K562 (cell line): Measurements from ENCODE around the gene PTPRG. TPM values are rescaled to one million over a fixed set of nuclear protein-coding genes. Genes with fewer than 3 reads are reported as not detected.

Source experiments
- ATAC-seq: fragments of 200-7000 bp; cut with Tn5 transposase; 3 replicates; pipeline ENCODE4 v1.9.1; 2020; ENCODE audit warnings: moderate library complexity
- BruUV-seq: library from RNA; stranded (reverse); fragments of 400-500 nt; replicated peaks from 2 replicates; lab custom pipeline; 2021; lab: Mats Ljungman, UMichigan
- CTCF ChIA-PET: fragments of 300-600 bp; formaldehyde crosslinking; extraction: SDS; loops from one replicate; lab custom pipeline; 2021; ENCODE audit warnings: low intra/inter-chr PET ratio; lab: Yijun Ruan, JAX
- POLR2A ChIA-PET: fragments of 300-600, 350-650 bp; sonication (Branson Sonifier 250); formaldehyde crosslinking; extraction: SDS; loops from one replicate; lab custom pipeline; 2021; ENCODE audit warnings: antibody characterized with exemption, inconsistent platforms; lab: Yijun Ruan, JAX
- DNase-seq, 4 experiments: peaks; one replicate each; pipeline versions ENCODE4 v3.0.0 to v3.0.0-alpha.2; 2011 to 2018; ENCODE audit warnings: low spot score in 3 of 4, mixed read lengths in 3 of 4; ENCODE audit errors: extremely low read depth in 1 of 4
- FAIRE-seq: peaks from 2 replicates; lab custom pipeline; 2011; peaks lifted over from hg19 to GRCh38; lab: Jason Lieb, UNC
- H2AFZ ChIP-seq: 2 replicates; pipeline ENCODE4 v1.6.0; 2011; ENCODE audit warnings: low read depth, low read length, control low read depth, inconsistent platforms
- H3K27ac ChIP-seq: fragments of 200-600 bp; 3 replicates; pipeline ENCODE4 v1.8.0; 2011; ENCODE audit warnings: low read depth, mild to moderate bottlenecking, control low read depth, inconsistent platforms, low read length, moderate library complexity, mixed read lengths; ENCODE audit errors: extremely low read depth
- H3K27me3 ChIP-seq, 2 experiments: fragments of 300-600 bp in 1 of 2; 2 replicates in 1 of 2; 3 replicates in 1 of 2; pipeline versions ENCODE4 v1.6.0 to v1.8.0; 2011; ENCODE audit warnings: inconsistent platforms in 2 of 2, low read length in 2 of 2, mild to moderate bottlenecking in 1 of 2, mixed read lengths in 1 of 2, moderate library complexity in 1 of 2; ENCODE audit not compliant: control insufficient read depth in 2 of 2, insufficient read depth in 2 of 2
- H3K36me3 ChIP-seq: fragments of 300-600 bp; 3 replicates; pipeline ENCODE4 v1.8.0; 2011; ENCODE audit warnings: mild to moderate bottlenecking, low read length, inconsistent platforms; ENCODE audit not compliant: control insufficient read depth, insufficient read depth
- H3K4me1 ChIP-seq, 2 experiments: fragments of 200-600 bp in 1 of 2; replicated peaks in 1 of 2; 2 replicates in 1 of 2; 3 replicates in 1 of 2; pipeline versions ENCODE4 v1.5.1 to v1.8.0; 2011; ENCODE audit warnings: inconsistent platforms in 2 of 2, low read length in 2 of 2, mild to moderate bottlenecking in 1 of 2, mixed read lengths in 1 of 2, moderate library complexity in 1 of 2; ENCODE audit not compliant: control insufficient read depth in 2 of 2, insufficient read depth in 2 of 2
- H3K4me2 ChIP-seq: 2 replicates; pipeline ENCODE4 v1.6.1; 2011; ENCODE audit warnings: low read length, control low read depth, inconsistent platforms, mixed read lengths; ENCODE audit not compliant: insufficient read depth
- H3K4me3 ChIP-seq: fragments of 200-600 bp; sonication (generic), shearing (Covaris generic); 2 replicates; pipeline ENCODE4 v1.5.1; 2016; ENCODE audit warnings: control low read depth, inconsistent platforms
- H3K79me2 ChIP-seq: fragments of 200-600 bp; 3 replicates; pipeline ENCODE4 v1.8.0; 2011; ENCODE audit warnings: low read length, inconsistent platforms; ENCODE audit not compliant: control insufficient read depth, insufficient read depth
- H3K9ac ChIP-seq, 2 experiments: 2 replicates each; pipeline versions ENCODE4 v1.6.0 to v1.6.1; 2011; ENCODE audit warnings: low read depth in 2 of 2, low read length in 2 of 2, control low read depth in 1 of 2, inconsistent platforms in 1 of 2, mild to moderate bottlenecking in 1 of 2, mixed read lengths in 1 of 2; ENCODE audit not compliant: insufficient read depth in 1 of 2
- H3K9me1 ChIP-seq: one replicate; pipeline ENCODE4 v1.6.0; 2011; ENCODE audit warnings: inconsistent platforms, mild to moderate bottlenecking, low read length, moderate library complexity; ENCODE audit not compliant: control insufficient read depth, insufficient read depth
- H3K9me3 ChIP-seq: replicated peaks from 2 replicates; pipeline ENCODE4 v1.5.1; 2011; ENCODE audit warnings: low read depth, low read length, inconsistent platforms; ENCODE audit not compliant: control insufficient read depth, insufficient read depth
- H4K20me1 ChIP-seq: replicated peaks from 2 replicates; pipeline ENCODE4 v1.6.1; 2011; ENCODE audit warnings: low read length, inconsistent platforms, mixed read lengths; ENCODE audit not compliant: control insufficient read depth, insufficient read depth
- ZNF23 ChIP-seq: fragments of 250-450 bp; sonication (Bioruptor Pico); IDR thresholded peaks from 2 replicates; pipeline ENCODE4 v1.4.0; 2020; ENCODE audit warnings: mild to moderate bottlenecking
- WGBS: fragments of 100-300 bp; shearing (Covaris generic); methylation state at CpG from one replicate; pipeline ENCODE4 v1.1.6; 2016; ENCODE audit warnings: low coverage, mixed read lengths; ENCODE audit not compliant: insufficient coverage; ENCODE audit errors: missing lambda C conversion rate; 5-methylcytosine and 5-hydroxymethylcytosine counted together
- in situ Hi-C: fragments of 300-500 bp; cut with MboI; formaldehyde crosslinking; loops from 4 replicates; pipeline ENCODE4 v1.15.0; 2018; ENCODE audit warnings: inconsistent platforms, mixed read lengths
- intact Hi-C: fragments of 100-400 bp; cut with micrococcal nuclease; formaldehyde crosslinking; loops from 2 replicates; pipeline ENCODE4 v1.14.2; 2022
- polyA plus RNA-seq, 8 experiments: library from polyadenylated mRNA; depleted of rRNA in 4 of 8; stranded (reverse) in 5 of 8; unstranded in 3 of 8; fragments of >200 nt; fragmentation: Nextera tagmentation in 2 of 8; fragmentation: Illumina TruSeq in 1 of 8; extraction: Ambion mirVana in 2 of 8; extraction: Trizol in 1 of 8; gene quantifications; 2 replicates each; pipeline versions ENCODE4 v1.2.1 to v1.2.3, GENCODE V29; 2011 to 2014; ENCODE audit warnings: inconsistent platforms in 1 of 8, missing spikeins in 1 of 8
- total RNA-seq, 7 experiments: library from RNA; depleted of rRNA in 6 of 7; stranded (reverse); fragments of >200 nt in 6 of 7; fragmentation: Illumina TruSeq in 2 of 7; extraction: Trizol in 2 of 7; gene quantifications; 2 replicates each; pipeline versions ENCODE4 v1.2.1 to v1.2.3, GENCODE V29; 2011 to 2021; ENCODE audit warnings: low replicate concordance in 1 of 7
- TF ChIP-seq, protein P1 (sequence below), 3 experiments: fragments of 200-800 bp in 1 of 3; fragments of 250-450 bp in 1 of 3; fragments of 450-650 bp in 1 of 3; sonication (Bioruptor Pico) in 1 of 3; sonication (Bioruptor generic) in 1 of 3; formaldehyde crosslinking in 1 of 3; IDR thresholded peaks; 2 replicates each; pipeline versions ENCODE4 v1.6.1 to v1.8.0; 2016 to 2022; ENCODE audit warnings: mild to moderate bottlenecking in 2 of 3, missing genetic modification characterization in 2 of 3, missing compliant biosample characterization in 1 of 3, moderate library complexity in 1 of 3

The PTPRG gene
- total and polyA plus RNA-seq, 9 of the 15 experiments (the other 6 are each of a cell fraction or from before 2014, with no cell fraction given): 0.16 TPM; not detected in 8

DNA sequence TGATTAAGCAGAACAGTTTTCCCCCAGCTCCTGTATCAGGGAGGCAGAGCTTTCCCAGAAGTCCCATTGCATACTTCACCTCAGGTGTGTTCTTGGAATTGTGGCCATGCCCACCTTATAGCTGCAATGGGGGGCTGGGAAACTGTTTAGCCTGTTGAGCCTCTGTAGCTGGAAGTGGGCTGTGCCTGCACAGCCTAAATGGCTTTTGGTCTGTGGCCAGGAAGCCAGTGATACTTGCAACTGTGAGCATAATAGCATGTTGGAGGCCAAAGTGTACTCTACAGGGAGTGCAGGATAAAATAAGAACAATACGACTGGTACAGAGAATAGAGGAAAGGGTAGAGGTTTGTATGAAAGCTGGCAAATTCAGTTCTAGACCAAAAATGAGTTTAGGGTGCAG, 248.5 kb downstream of the PTPRG start:
- POLR2A ChIA-PET: interaction anchor here (0.6 kb wide), 1 partner anchor 10 kb away, joined by 3 read pairs; no protein-coding TSS in a partner anchor
- Histone ChIP-seq H3K9me3 (no peaks in the 10 kb centered on the region), H3K36me3 (no peaks in the 10 kb centered on the region), H2AFZ (no peak overlapping the region), H3K4me3 (no peak overlapping the region), H3K4me2 (no peak overlapping the region), H3K27me3 (no peaks in the 10 kb centered on the region), H4K20me1 (no peaks in the 10 kb centered on the region), H3K79me2 (no peaks in the 10 kb centered on the region), H3K4me1 (no peaks in the 10 kb centered on the region), H3K9ac (no peak overlapping the region), H3K9me1 (no peaks in the 10 kb centered on the region), H3K27ac (no peak overlapping the region)
- CTCF ChIA-PET: no interaction called here
- WGBS: 0% methylated on average over 1 of the region's 1 CpG
- in situ Hi-C loops (no loop called here), intact Hi-C loops (no loop called here)
- no peak for DNase-seq
- no peak for FAIRE-seq
- TF ChIP-seq, protein P1, sequence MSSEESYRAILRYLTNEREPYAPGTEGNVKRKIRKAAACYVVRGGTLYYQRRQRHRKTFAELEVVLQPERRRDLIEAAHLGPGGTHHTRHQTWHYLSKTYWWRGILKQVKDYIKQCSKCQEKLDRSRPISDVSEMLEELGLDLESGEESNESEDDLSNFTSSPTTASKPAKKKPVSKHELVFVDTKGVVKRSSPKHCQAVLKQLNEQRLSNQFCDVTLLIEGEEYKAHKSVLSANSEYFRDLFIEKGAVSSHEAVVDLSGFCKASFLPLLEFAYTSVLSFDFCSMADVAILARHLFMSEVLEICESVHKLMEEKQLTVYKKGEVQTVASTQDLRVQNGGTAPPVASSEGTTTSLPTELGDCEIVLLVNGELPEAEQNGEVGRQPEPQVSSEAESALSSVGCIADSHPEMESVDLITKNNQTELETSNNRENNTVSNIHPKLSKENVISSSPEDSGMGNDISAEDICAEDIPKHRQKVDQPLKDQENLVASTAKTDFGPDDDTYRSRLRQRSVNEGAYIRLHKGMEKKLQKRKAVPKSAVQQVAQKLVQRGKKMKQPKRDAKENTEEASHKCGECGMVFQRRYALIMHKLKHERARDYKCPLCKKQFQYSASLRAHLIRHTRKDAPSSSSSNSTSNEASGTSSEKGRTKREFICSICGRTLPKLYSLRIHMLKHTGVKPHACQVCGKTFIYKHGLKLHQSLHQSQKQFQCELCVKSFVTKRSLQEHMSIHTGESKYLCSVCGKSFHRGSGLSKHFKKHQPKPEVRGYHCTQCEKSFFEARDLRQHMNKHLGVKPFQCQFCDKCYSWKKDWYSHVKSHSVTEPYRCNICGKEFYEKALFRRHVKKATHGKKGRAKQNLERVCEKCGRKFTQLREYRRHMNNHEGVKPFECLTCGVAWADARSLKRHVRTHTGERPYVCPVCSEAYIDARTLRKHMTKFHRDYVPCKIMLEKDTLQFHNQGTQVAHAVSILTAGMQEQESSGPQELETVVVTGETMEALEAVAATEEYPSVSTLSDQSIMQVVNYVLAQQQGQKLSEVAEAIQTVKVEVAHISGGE (CRISPR knock-in tag; IDR thresholded peaks at IDR 0.05): peak in 1 of 3 experiments; percentile 33; a peak in 1 of 6 replicates
- TF ChIP-seq ZNF23 (CRISPR knock-in tag): no peak
- no TSS peak for BruUV-seq
- no peak for ATAC-seq
